Subcutaneous preadipocyte (primary cell): Measurements from ENCODE around the gene GABRG1. TPM values are rescaled to one million over a fixed set of nuclear protein-coding genes. Genes with fewer than 3 reads are reported as not detected.

Experiments
- total RNA-seq: library from RNA; depleted of rRNA; stranded (reverse); fragments of >200 nt; gene quantifications from 2 replicates; pipeline ENCODE4 v1.2.3, GENCODE V29; 2012

The GABRG1 gene
- not detected in 2 replicates for total RNA-seq

DNA sequence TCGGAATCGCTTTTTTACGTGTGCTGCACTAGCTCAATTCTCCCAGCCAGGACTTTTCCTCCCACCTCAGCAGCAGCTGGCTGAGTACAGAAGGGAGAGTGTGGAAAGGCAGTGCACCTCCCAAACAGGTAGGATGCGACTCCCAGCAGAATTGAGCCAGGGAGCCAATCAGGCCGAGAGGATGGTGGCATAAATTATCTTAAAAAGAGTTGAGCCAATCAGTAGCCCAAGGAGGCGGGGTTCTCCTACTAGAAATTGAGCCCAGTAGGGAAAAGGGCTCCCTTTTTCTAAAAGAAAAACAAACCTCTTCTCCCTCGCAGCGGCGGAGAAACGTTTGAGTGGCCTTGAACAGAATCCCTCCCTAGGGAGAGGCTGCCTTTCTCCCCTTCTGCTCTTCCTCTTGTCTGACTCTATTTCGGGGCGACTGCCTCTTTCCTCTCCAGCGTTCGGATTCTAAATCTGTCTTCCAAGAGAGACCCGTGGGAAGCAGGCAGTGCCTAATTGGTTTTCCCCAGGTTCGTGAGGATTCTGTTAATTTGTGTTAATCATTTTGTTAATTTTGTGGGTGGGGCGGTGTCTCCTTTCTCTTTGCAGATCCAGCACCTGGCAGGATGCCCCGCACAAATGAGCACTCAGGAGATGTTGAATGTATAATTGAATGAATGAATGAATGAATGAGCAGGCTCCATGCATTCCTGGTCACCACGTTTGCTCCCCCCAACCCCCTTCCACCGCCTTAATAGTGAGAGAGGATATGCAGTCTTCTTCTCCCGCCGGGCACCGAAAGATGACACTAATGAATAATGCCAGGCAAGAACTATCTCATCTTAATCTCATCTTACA, at the start of gene GABRG1:
GABRG1 (minus strand) TSS at position 142 of the 843 bp plus-strand sequence; CDS start at position 1, 141 bp downstream.

